ENCODE results near the gene GPR15. TPM values are rescaled to one million over a fixed set of nuclear protein-coding genes. Genes with fewer than 3 reads are reported as not detected.

Gene GPR15
- total RNA-seq, 2 experiments from 2014 or later, result 1.4 to 2.2 TPM

GRCh38 chr3:98519351-98519750 lies 12.4 kb upstream of the GPR15 start:
- CTCF ChIA-PET, result no interaction called here
- Mint-ChIP-seq H3K36me3 (ENCODE audit: low read depth) (peaks cover 70% of the 10 kb centered on the region), H3K27me3 (no peaks in the 10 kb centered on the region), H3K4me1 (ENCODE audit: low read depth) (peaks cover 64% of the 10 kb centered on the region), H3K4me3 (peak overlapping the region; percentile 89), H3K27ac (peak overlapping the region; percentile 93), H3K9me3 (no peaks in the 10 kb centered on the region)
- POLR2A ChIA-PET, result interaction anchor here (1.2 to 2.1 kb wide), 5 partner anchors 11 to 75 kb away, joined by 3 to 10 read pairs (median 5); partner anchors contain the start of gene CPOX
- ATAC-seq (no peak), DNase-seq (peak; percentile 18)
- TF ChIP-seq CTCF (IDR thresholded peaks at IDR 0.05), result no peak
- intact Hi-C loops (cut with micrococcal nuclease), result no loop called here

- CTCF ChIA-PET, result interaction anchor here (1.3 to 2.6 kb wide), 4 partner anchors 12 to 50 kb away, joined by 3 to 10 read pairs (median 6); no protein-coding TSS in a partner anchor
- ATAC-seq (peak; percentile 48), DNase-seq (peak; percentile 83)
- Mint-ChIP-seq H3K36me3 (ENCODE audit: low read depth) (peaks cover 59% of the 10 kb centered on the region), H3K4me3 (peak overlapping the region; percentile 89), H3K4me1 (ENCODE audit: low read depth) (peaks cover 59% of the 10 kb centered on the region), H3K9me3 (peaks cover 1% of the 10 kb centered on the region), H3K27ac (peak overlapping the region; percentile 93), H3K27me3 (no peaks in the 10 kb centered on the region)
- intact Hi-C loops (cut with micrococcal nuclease), result loop anchor here (2.0 kb wide), 4 partner anchors 19 to 483 kb away; no protein-coding TSS in a partner anchor
- no peak for TF ChIP-seq CTCF (IDR thresholded peaks at IDR 0.05)
- POLR2A ChIA-PET, result interaction anchor here (0.6 to 3.4 kb wide), 17 partner anchors 7 to 65 kb away, joined by 3 to 27 read pairs (median 4); partner anchors contain the start of gene GPR15
Observed at GRCh38 chr3:98521897-98522543, 9.8 kb upstream of the GPR15 start.

GRCh38 chr3:98522544-98523281 lies 9.1 kb upstream of the GPR15 start, which contains the start of gene CLDND1:
TSS of gene CLDND1 (minus strand) at chr3:98522902. CDS start at chr3:98521424, 1,478 bp downstream.
- intact Hi-C loops (cut with micrococcal nuclease), result loop anchor here (2.0 kb wide), 4 partner anchors 18 to 484 kb away; no protein-coding TSS in a partner anchor
- peak within 1 kb of the TSS; percentile 89 for H3K4me3 Mint-ChIP-seq
- ChIA-PET CTCF (interaction anchor here (0.6 to 2.6 kb wide), 11 partner anchors 10 to 75 kb away, joined by 3 to 10 read pairs (median 4); partner anchors contain the start of gene CPOX), POLR2A (interaction anchor here (1.0 to 3.4 kb wide), 13 partner anchors 8 to 50 kb away, joined by 3 to 27 read pairs (median 4); partner anchors contain the start of gene GPR15)
- TF ChIP-seq CTCF (IDR thresholded peaks at IDR 0.05), result no peak
- H3K27ac Mint-ChIP-seq, result peak within 1 kb of the TSS; percentile 95
- peaks cover 59% of the 10 kb centered on the region for H3K4me1 Mint-ChIP-seq (ENCODE audit: low read depth)
- peaks cover 53% of the 10 kb centered on the region for H3K36me3 Mint-ChIP-seq (ENCODE audit: low read depth)
- ATAC-seq, result peak; percentile 96
- H3K27me3 Mint-ChIP-seq, result no peaks in the 10 kb centered on the region
- peaks cover 1% of the 10 kb centered on the region for H3K9me3 Mint-ChIP-seq
- peak; percentile 97 for DNase-seq

GRCh38 chr3:98525494-98525893 lies 6.3 kb upstream of the GPR15 start:
- H3K4me3 Mint-ChIP-seq, result peak overlapping the region; percentile 2
- H3K27ac Mint-ChIP-seq, result peak overlapping the region; percentile 62
- POLR2A ChIA-PET, result interaction anchor here (1.2 to 2.3 kb wide), 4 partner anchors 11 to 50 kb away, joined by 3 to 10 read pairs (median 4); no protein-coding TSS in a partner anchor
- no peak for TF ChIP-seq CTCF (IDR thresholded peaks at IDR 0.05)
- peaks cover 28% of the 10 kb centered on the region for H3K36me3 Mint-ChIP-seq (ENCODE audit: low read depth)
- no peaks in the 10 kb centered on the region for H3K27me3 Mint-ChIP-seq
- H3K4me1 Mint-ChIP-seq (ENCODE audit: low read depth), result peaks cover 36% of the 10 kb centered on the region
- peaks cover 1% of the 10 kb centered on the region for H3K9me3 Mint-ChIP-seq
- peak; percentile 30 for DNase-seq
- no peak for ATAC-seq
- intact Hi-C loops (cut with micrococcal nuclease), result no loop called here
- CTCF ChIA-PET, result interaction anchor here (0.9 to 1.4 kb wide), 5 partner anchors 9 to 68 kb away, joined by 3 to 5 read pairs (median 3); partner anchors contain the start of gene CPOX

Data from activated CD8-positive, alpha-beta T cell treated with anti-CD3 and anti-CD28 coated beads for 36 hours (primary cell).